OCI-LY7 (cell line): ENCODE results near the gene DLGAP4. TPM values are rescaled to one million over a fixed set of nuclear protein-coding genes. Genes with fewer than 3 reads are reported as not detected.

ENCODE experiments used
- BruUV-seq: library from RNA; stranded (reverse); fragments of 400-500 nt; replicated peaks from 2 replicates; lab custom pipeline; 2021; lab: Mats Ljungman, UMichigan
- CTCF ChIA-PET: fragments of 300-600 bp; sonication (Branson Sonifier 250); formaldehyde crosslinking; loops from one replicate; lab custom pipeline; 2022; ENCODE audit warnings: antibody characterized with exemption; ENCODE audit not compliant: unreplicated experiment; lab: Charles Lee
- POLR2A ChIA-PET: fragments of 300-600 bp; sonication (Branson Sonifier 250); formaldehyde crosslinking; loops from one replicate; lab custom pipeline; 2022; ENCODE audit warnings: antibody characterized with exemption; lab: Charles Lee
- DNase-seq: peaks from one replicate; pipeline ENCODE4 v3.0.0-alpha.2; 2015; ENCODE audit warnings: low spot score
- H2AFZ ChIP-seq: fragments of 200-600 bp; sonication (generic), shearing (Covaris generic); 2 replicates; pipeline ENCODE4 v1.6.1; 2014; ENCODE audit warnings: mild to moderate bottlenecking, antibody characterized with exemption, low read length, moderate library complexity
- H3K27ac ChIP-seq: fragments of 200-600 bp; sonication (generic); 2 replicates; pipeline ENCODE4 v1.5.1; 2014; ENCODE audit warnings: mixed run types, low read depth, mild to moderate bottlenecking, moderate library complexity, low read length, inconsistent platforms; ENCODE audit not compliant: poor library complexity, severe bottlenecking
- H3K36me3 ChIP-seq: fragments of 200-600 bp; sonication (generic); 2 replicates; pipeline ENCODE4 v1.6.1; 2014; ENCODE audit warnings: mild to moderate bottlenecking, antibody characterized with exemption, low read length, moderate library complexity, mixed read lengths; ENCODE audit not compliant: insufficient read depth
- H3K4me1 ChIP-seq: fragments of 200-600 bp; sonication (generic); 2 replicates; pipeline ENCODE4 v1.5.1; 2014; ENCODE audit warnings: mild to moderate bottlenecking, low read length; ENCODE audit not compliant: insufficient read depth, poor library complexity, severe bottlenecking
- H3K4me2 ChIP-seq: fragments of 200-600 bp; sonication (generic); 2 replicates; pipeline ENCODE4 v1.6.1; 2014; ENCODE audit warnings: mild to moderate bottlenecking, low read length
- H3K4me3 ChIP-seq: fragments of 200-600 bp; sonication (generic); 2 replicates; pipeline ENCODE4 v1.5.1; 2014; ENCODE audit warnings: mild to moderate bottlenecking, low read depth, low read length; ENCODE audit not compliant: poor library complexity, severe bottlenecking
- H3K79me2 ChIP-seq: fragments of 200-600 bp; sonication (generic); 2 replicates; pipeline ENCODE4 v1.6.1; 2016; ENCODE audit warnings: low read depth, mild to moderate bottlenecking, low read length, moderate library complexity, mixed read lengths; ENCODE audit not compliant: insufficient read depth
- H3K9me2 ChIP-seq: fragments of 200-600 bp; sonication (generic); 2 replicates; pipeline ENCODE4 v1.6.1; 2016; ENCODE audit warnings: mild to moderate bottlenecking, low read length, mixed read lengths; ENCODE audit not compliant: insufficient read depth
- H3K9me3 ChIP-seq: fragments of 200-600 bp; sonication (generic); 2 replicates; pipeline ENCODE4 v1.6.1; 2014; ENCODE audit warnings: mild to moderate bottlenecking, mixed run types, low read length, mixed read lengths
- H4K20me1 ChIP-seq: fragments of 200-600 bp; sonication (generic); 2 replicates; pipeline ENCODE4 v1.6.1; 2014; ENCODE audit warnings: mild to moderate bottlenecking, antibody characterized with exemption, low read length, moderate library complexity, mixed read lengths; ENCODE audit not compliant: insufficient read depth
- CTCF ChIP-seq: fragments of 200-600 bp; sonication (generic); conservative IDR thresholded peaks from 2 replicates; pipeline ENCODE4 v1.5.1; 2014; ENCODE audit warnings: mild to moderate bottlenecking, antibody characterized with exemption, low read length, moderate library complexity, mixed read lengths
- EZH2phosphoT487 ChIP-seq: fragments of 200-600 bp; sonication (generic); IDR thresholded peaks from 2 replicates; pipeline ENCODE4 v1.6.1; 2018; ENCODE audit warnings: low read depth, borderline replicate concordance, mild to moderate bottlenecking, mixed run types, antibody characterized with exemption, low read length, moderate library complexity, mixed read lengths
- intact Hi-C: fragments of 100-400 bp; cut with micrococcal nuclease; formaldehyde crosslinking; loops from one replicate; pipeline ENCODE4 v1.10.0; 2022; ENCODE audit not compliant: unreplicated experiment
- total RNA-seq, 2 experiments: library from RNA; depleted of rRNA in 1 of 2; stranded (reverse); fragments of >200 nt in 1 of 2; shearing (Covaris generic) in 1 of 2; gene quantifications; 2 replicates each; pipeline ENCODE4 v1.2.3, GENCODE V29; 2014 to 2022

The DLGAP4 gene
- total RNA-seq, 2 experiments from 2014 or later = 7.7 to 41.6 TPM

- Histone ChIP-seq H4K20me1 (no peaks in the 10 kb centered on the region), H3K4me1 (no peaks in the 10 kb centered on the region), H2AFZ (no peak overlapping the region), H3K4me2 (no peak overlapping the region), H3K36me3 (no peaks in the 10 kb centered on the region), H3K9me2 (no peaks in the 10 kb centered on the region), H3K79me2 (no peaks in the 10 kb centered on the region), H3K9me3 (no peaks in the 10 kb centered on the region), H3K27ac (no peak overlapping the region), H3K4me3 (no peak overlapping the region)
- BruUV-seq = no TSS peak
- ChIA-PET CTCF (interaction anchor here (0.6 kb wide), 2 partner anchors 126 to 166 kb away, joined by 3 to 4 read pairs; no protein-coding TSS in a partner anchor), POLR2A (interaction anchor here (0.6 kb wide), 1 partner anchor 24 kb away, joined by 3 read pairs; no protein-coding TSS in a partner anchor)
- TF ChIP-seq EZH2phosphoT487 (no peak), CTCF (peak; percentile 76)
- DNase-seq = peak; percentile 49
- intact Hi-C loops = loop anchor here (1.0 kb wide), 1 partner anchor 166 kb away; no protein-coding TSS in a partner anchor
These were observed 32.5 kb upstream of the DLGAP4 start for GRCh38 chr20:36273414-36274180.

- H3K36me3 ChIP-seq = no peaks in the 10 kb centered on the region
- H3K79me2 ChIP-seq = no peaks in the 10 kb centered on the region
- H3K4me3 ChIP-seq = no peak overlapping the region
- DNase-seq = no peak
- no peaks in the 10 kb centered on the region for H4K20me1 ChIP-seq
- H3K4me2 ChIP-seq = no peak overlapping the region
- no peak for TF ChIP-seq EZH2phosphoT487
- no peak for TF ChIP-seq CTCF
- ChIA-PET POLR2A (no interaction called here), CTCF (interaction anchor here (0.6 kb wide), 1 partner anchor 125 kb away, joined by 4 read pairs; no protein-coding TSS in a partner anchor)
- H3K9me3 ChIP-seq = no peaks in the 10 kb centered on the region
- intact Hi-C loops = no loop called here
- no peaks in the 10 kb centered on the region for H3K9me2 ChIP-seq
- no TSS peak for BruUV-seq
- no peak overlapping the region for H2AFZ ChIP-seq
- no peak overlapping the region for H3K27ac ChIP-seq
- no peaks in the 10 kb centered on the region for H3K4me1 ChIP-seq
These were observed 31.8 kb upstream of the DLGAP4 start for GRCh38 chr20:36274181-36274841.
